ENCODE measurements around the gene STX1A. TPM values are rescaled to one million over a fixed set of nuclear protein-coding genes. Genes with fewer than 3 reads are reported as not detected.

Gene STX1A
- polyA plus RNA-seq, 1 experiment: 12.2 TPM

DNA sequence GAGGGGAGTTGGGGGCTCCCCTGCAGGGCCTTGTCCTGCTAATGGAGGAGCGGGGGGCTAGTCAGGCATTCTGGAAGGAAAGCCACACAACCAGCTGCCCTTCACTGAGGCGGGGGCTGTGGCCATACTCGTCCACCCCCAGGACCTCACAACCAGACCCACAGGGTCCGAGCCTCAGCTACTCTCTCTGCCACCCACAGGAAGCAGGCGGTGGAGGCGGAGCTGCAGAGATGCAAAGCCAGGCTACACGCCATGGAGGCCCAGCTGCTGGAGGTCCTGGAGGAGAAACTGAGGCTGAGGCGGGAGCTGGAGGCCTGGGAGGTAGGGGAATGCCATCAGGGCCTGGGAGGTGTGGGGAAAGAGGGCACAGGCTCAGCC lies 16.0 kb upstream of the STX1A start:
- no peak overlapping the region for H3K4me3 ChIP-seq (ENCODE audit: low read depth, low read length)
- no peaks in the 10 kb centered on the region for H3K27me3 ChIP-seq (ENCODE audit: control insufficient read depth, insufficient read depth, low read length)
- no peak for DNase-seq (ENCODE audit: low read depth)
- ChIA-PET POLR2A (no interaction called here), CTCF (interaction anchor here (0.8 to 8.7 kb wide), 13 partner anchors 8 to 148 kb away, joined by 3 to 92 read pairs (median 4); partner anchors contain the start of genes STX1A and VPS37D)
- peaks cover 4% of the 10 kb centered on the region for H3K36me3 ChIP-seq (ENCODE audit: control insufficient read depth, insufficient read depth, low read length)
- TF ChIP-seq, protein P1, sequence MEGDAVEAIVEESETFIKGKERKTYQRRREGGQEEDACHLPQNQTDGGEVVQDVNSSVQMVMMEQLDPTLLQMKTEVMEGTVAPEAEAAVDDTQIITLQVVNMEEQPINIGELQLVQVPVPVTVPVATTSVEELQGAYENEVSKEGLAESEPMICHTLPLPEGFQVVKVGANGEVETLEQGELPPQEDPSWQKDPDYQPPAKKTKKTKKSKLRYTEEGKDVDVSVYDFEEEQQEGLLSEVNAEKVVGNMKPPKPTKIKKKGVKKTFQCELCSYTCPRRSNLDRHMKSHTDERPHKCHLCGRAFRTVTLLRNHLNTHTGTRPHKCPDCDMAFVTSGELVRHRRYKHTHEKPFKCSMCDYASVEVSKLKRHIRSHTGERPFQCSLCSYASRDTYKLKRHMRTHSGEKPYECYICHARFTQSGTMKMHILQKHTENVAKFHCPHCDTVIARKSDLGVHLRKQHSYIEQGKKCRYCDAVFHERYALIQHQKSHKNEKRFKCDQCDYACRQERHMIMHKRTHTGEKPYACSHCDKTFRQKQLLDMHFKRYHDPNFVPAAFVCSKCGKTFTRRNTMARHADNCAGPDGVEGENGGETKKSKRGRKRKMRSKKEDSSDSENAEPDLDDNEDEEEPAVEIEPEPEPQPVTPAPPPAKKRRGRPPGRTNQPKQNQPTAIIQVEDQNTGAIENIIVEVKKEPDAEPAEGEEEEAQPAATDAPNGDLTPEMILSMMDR (IDR thresholded peaks at IDR 0.05; ENCODE audit: insufficient read depth, low read depth, low read length): no peak

GRCh38 chr7:73734619-73735527 lies 15.4 kb upstream of the STX1A start:
- TF ChIP-seq, protein P1 (IDR thresholded peaks at IDR 0.05; ENCODE audit: insufficient read depth, low read depth, low read length): peak; percentile 94
- H3K27me3 ChIP-seq (ENCODE audit: control insufficient read depth, insufficient read depth, low read length): no peaks in the 10 kb centered on the region
- ChIA-PET CTCF (interaction anchor here (0.7 to 8.7 kb wide), 23 partner anchors 8 to 411 kb away, joined by 3 to 92 read pairs (median 3); partner anchors contain the start of genes STX1A and VPS37D), POLR2A (interaction anchor here (0.5 to 0.6 kb wide), 2 partner anchors 140 to 214 kb away, joined by 3 to 4 read pairs; no protein-coding TSS in a partner anchor)
- DNase-seq (ENCODE audit: low read depth): peak; percentile 52
- H3K4me3 ChIP-seq (ENCODE audit: low read depth, low read length): no peak overlapping the region
- peaks cover 4% of the 10 kb centered on the region for H3K36me3 ChIP-seq (ENCODE audit: control insufficient read depth, insufficient read depth, low read length)

- CTCF ChIA-PET: interaction anchor here (0.6 to 8.7 kb wide), 3 partner anchors 13 to 126 kb away, joined by 3 to 92 read pairs (median 4); no protein-coding TSS in a partner anchor
- POLR2A ChIA-PET: interaction anchor here (0.8 kb wide), 1 partner anchor 17 kb away, joined by 6 read pairs; no protein-coding TSS in a partner anchor
- Histone ChIP-seq H3K4me3 (ENCODE audit: low read depth, low read length) (no peak overlapping the region), H3K36me3 (ENCODE audit: control insufficient read depth, insufficient read depth, low read length) (peaks cover 4% of the 10 kb centered on the region), H3K27me3 (ENCODE audit: control insufficient read depth, insufficient read depth, low read length) (no peaks in the 10 kb centered on the region)
- DNase-seq (ENCODE audit: low read depth): no peak
- TF ChIP-seq, protein P1 (IDR thresholded peaks at IDR 0.05; ENCODE audit: insufficient read depth, low read depth, low read length): no peak
Observed at GRCh38 chr7:73732397-73732796, 12.9 kb upstream of the STX1A start.

GRCh38 chr7:73730485-73730884 lies 11.0 kb upstream of the STX1A start:
- ChIA-PET CTCF (interaction anchor here (8.7 kb wide), 1 partner anchor 124 kb away, joined by 92 read pairs; no protein-coding TSS in a partner anchor), POLR2A (no interaction called here)
- Histone ChIP-seq H3K4me3 (ENCODE audit: low read depth, low read length) (no peak overlapping the region), H3K27me3 (ENCODE audit: control insufficient read depth, insufficient read depth, low read length) (no peaks in the 10 kb centered on the region), H3K36me3 (ENCODE audit: control insufficient read depth, insufficient read depth, low read length) (no peaks in the 10 kb centered on the region)
- DNase-seq (ENCODE audit: low read depth): no peak
- TF ChIP-seq, protein P1 (IDR thresholded peaks at IDR 0.05; ENCODE audit: insufficient read depth, low read depth, low read length): no peak

DNA sequence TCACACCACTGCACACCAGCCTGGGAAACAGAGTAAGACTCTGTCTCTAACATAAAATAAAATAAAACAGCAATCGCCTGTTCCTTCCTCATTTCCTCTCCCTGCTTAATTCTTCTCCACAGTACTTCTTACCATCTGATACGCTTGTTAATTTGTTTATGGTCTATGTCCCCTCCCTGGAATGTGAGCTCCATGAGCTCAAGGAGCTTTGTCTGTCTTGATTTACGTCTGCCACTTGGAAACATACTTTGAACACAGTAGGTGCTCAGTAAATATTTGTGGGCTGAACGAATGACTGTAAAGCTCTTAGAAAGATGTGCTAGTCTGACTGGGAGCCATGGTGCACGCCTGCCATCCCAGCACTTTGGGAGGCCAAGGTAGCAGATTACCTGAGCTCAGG lies 9.1 kb upstream of the STX1A start:
- TF ChIP-seq, protein P1 (IDR thresholded peaks at IDR 0.05; ENCODE audit: insufficient read depth, low read depth, low read length): no peak
- Histone ChIP-seq H3K27me3 (ENCODE audit: control insufficient read depth, insufficient read depth, low read length) (no peaks in the 10 kb centered on the region), H3K36me3 (ENCODE audit: control insufficient read depth, insufficient read depth, low read length) (no peaks in the 10 kb centered on the region), H3K4me3 (ENCODE audit: low read depth, low read length) (no peak overlapping the region)
- POLR2A ChIA-PET: no interaction called here
- no peak for DNase-seq (ENCODE audit: low read depth)
- CTCF ChIA-PET: interaction anchor here (0.8 to 2.6 kb wide), 5 partner anchors 60 to 122 kb away, joined by 4 to 20 read pairs (median 4); partner anchors contain the start of gene VPS37D

Data from BJ (cell line).